ENCODE results near the gene COX7C. TPM values are rescaled to one million over a fixed set of nuclear protein-coding genes. Genes with fewer than 3 reads are reported as not detected.
"Not testable (repeated sequence)": the region's sequence is repeated elsewhere in the genome, so short reads cannot be mapped to it uniquely, and the experiment has no call there.

The COX7C gene
- total RNA-seq (2014; rRNA removed; shearing (Covaris generic); ENCODE audit: low replicate concordance) = 348 and 441 TPM in 2 replicates

- DNase-seq (ENCODE audit: low read depth) = peak; percentile 90
- in situ Hi-C loops (cut with HindIII; ENCODE audit: low pct_unique_long_range_greater_than_20kb, low sequenced_read_pairs) = no loop called here
These were observed at the start of gene COX7C for GRCh38 chr5:86617756-86618576. TSS of gene COX7C (plus strand) at chr5:86617941. CDS start at chr5:86618056, 115 bp downstream.

GRCh38 chr5:86569522-86570426 lies 48.0 kb upstream of the COX7C start:
- in situ Hi-C loops (cut with HindIII; ENCODE audit: low pct_unique_long_range_greater_than_20kb, low sequenced_read_pairs); DNase-seq (ENCODE audit: low read depth): not testable (repeated sequence)

GRCh38 chr5:86570427-86571083 lies 47.2 kb upstream of the COX7C start:
- DNase-seq (ENCODE audit: low read depth) = peak; percentile 26
- in situ Hi-C loops (cut with HindIII; ENCODE audit: low pct_unique_long_range_greater_than_20kb, low sequenced_read_pairs) = no loop called here

- DNase-seq (ENCODE audit: low read depth); in situ Hi-C loops (cut with HindIII; ENCODE audit: low pct_unique_long_range_greater_than_20kb, low sequenced_read_pairs): not testable (repeated sequence)
These were observed 46.6 kb upstream of the COX7C start for GRCh38 chr5:86571109-86571508.

GRCh38 chr5:86572825-86573517 lies 44.8 kb upstream of the COX7C start:
- DNase-seq (ENCODE audit: low read depth) = no peak
- in situ Hi-C loops (cut with HindIII; ENCODE audit: low pct_unique_long_range_greater_than_20kb, low sequenced_read_pairs) = no loop called here

- in situ Hi-C loops (cut with HindIII; ENCODE audit: low pct_unique_long_range_greater_than_20kb, low sequenced_read_pairs) = no loop called here
These were observed 38.2 kb upstream of the COX7C start for GRCh38 chr5:86579502-86579901.

GRCh38 chr5:86596476-86596875 lies 21.3 kb upstream of the COX7C start:
- in situ Hi-C loops (cut with HindIII; ENCODE audit: low pct_unique_long_range_greater_than_20kb, low sequenced_read_pairs) = no loop called here
- no peak for DNase-seq (ENCODE audit: low read depth)

More at GRCh38 chr5:86579502-86579901, 38.2 kb upstream of the COX7C start:
- DNase-seq (ENCODE audit: low read depth) = no peak

- DNase-seq (ENCODE audit: low read depth) = no peak
- in situ Hi-C loops (cut with HindIII; ENCODE audit: low pct_unique_long_range_greater_than_20kb, low sequenced_read_pairs) = no loop called here
These were observed 11.9 kb upstream of the COX7C start for GRCh38 chr5:86605881-86606280.

- DNase-seq (ENCODE audit: low read depth) = no peak
- in situ Hi-C loops (cut with HindIII; ENCODE audit: low pct_unique_long_range_greater_than_20kb, low sequenced_read_pairs) = no loop called here
These were observed 4.3 kb upstream of the COX7C start for GRCh38 chr5:86613455-86613854.

- in situ Hi-C loops (cut with HindIII; ENCODE audit: low pct_unique_long_range_greater_than_20kb, low sequenced_read_pairs) = no loop called here
- DNase-seq (ENCODE audit: low read depth) = no peak
These were observed 409 bp upstream of the COX7C start for GRCh38 chr5:86617309-86617755.

GRCh38 chr5:86623785-86624483 lies 6.2 kb downstream of the COX7C start:
- in situ Hi-C loops (cut with HindIII; ENCODE audit: low pct_unique_long_range_greater_than_20kb, low sequenced_read_pairs) = no loop called here
- DNase-seq (ENCODE audit: low read depth) = no peak

- DNase-seq (ENCODE audit: low read depth) = no peak
- in situ Hi-C loops (cut with HindIII; ENCODE audit: low pct_unique_long_range_greater_than_20kb, low sequenced_read_pairs) = no loop called here
These were observed 7.4 kb downstream of the COX7C start for GRCh38 chr5:86625148-86625547.

- no peak for DNase-seq (ENCODE audit: low read depth)
- in situ Hi-C loops (cut with HindIII; ENCODE audit: low pct_unique_long_range_greater_than_20kb, low sequenced_read_pairs) = no loop called here
These were observed 8.4 kb downstream of the COX7C start for GRCh38 chr5:86626149-86626548.

GRCh38 chr5:86631165-86631564 lies 13.4 kb downstream of the COX7C start:
- no peak for DNase-seq (ENCODE audit: low read depth)
- in situ Hi-C loops (cut with HindIII; ENCODE audit: low pct_unique_long_range_greater_than_20kb, low sequenced_read_pairs) = no loop called here

GRCh38 chr5:86640998-86641397 lies 23.3 kb downstream of the COX7C start:
- in situ Hi-C loops (cut with HindIII; ENCODE audit: low pct_unique_long_range_greater_than_20kb, low sequenced_read_pairs) = no loop called here
- no peak for DNase-seq (ENCODE audit: low read depth)

GRCh38 chr5:86644843-86645242 lies 27.1 kb downstream of the COX7C start:
- no peak for DNase-seq (ENCODE audit: low read depth)
- in situ Hi-C loops (cut with HindIII; ENCODE audit: low pct_unique_long_range_greater_than_20kb, low sequenced_read_pairs) = no loop called here

- no peak for DNase-seq (ENCODE audit: low read depth)
These were observed 28.1 kb downstream of the COX7C start for GRCh38 chr5:86645885-86646284.

More at GRCh38 chr5:86645885-86646284, 28.1 kb downstream of the COX7C start:
- in situ Hi-C loops (cut with HindIII; ENCODE audit: low pct_unique_long_range_greater_than_20kb, low sequenced_read_pairs) = no loop called here

Data from Caki2 (cell line).